Neural cell (in vitro differentiated cells): Measurements from ENCODE around the gene GIMAP4. TPM values are rescaled to one million over a fixed set of nuclear protein-coding genes. Genes with fewer than 3 reads are reported as not detected.

Experiments used
- H2AFZ ChIP-seq: fragments of 200-600, 300-800 bp; sonication (generic), shearing (Covaris generic); 2 replicates; pipeline ENCODE4 v1.6.0; 2014; ENCODE audit warnings: low read depth, mild to moderate bottlenecking, antibody characterized with exemption, low read length, moderate library complexity
- H3F3A ChIP-seq: fragments of 200-600 bp; shearing (Covaris generic); 2 replicates; pipeline ENCODE4 v1.6.1; 2016; ENCODE audit warnings: mild to moderate bottlenecking, moderate library complexity, mixed read lengths, antibody characterized with exemption, low read length; ENCODE audit not compliant: insufficient read depth, poor library complexity, severe bottlenecking
- H3K27ac ChIP-seq: fragments of 200-600, 300-800 bp; sonication (generic), shearing (Covaris generic); 2 replicates; pipeline ENCODE4 v1.5.1; 2014; ENCODE audit warnings: mild to moderate bottlenecking, low read length, moderate library complexity
- H3K27me3 ChIP-seq: fragments of 300-800, 200-600 bp; sonication (generic), shearing (Covaris generic); 2 replicates; pipeline ENCODE4 v1.6.0; 2014; ENCODE audit warnings: mild to moderate bottlenecking, low read depth, low read length, moderate library complexity; ENCODE audit not compliant: insufficient read depth
- H3K36me3 ChIP-seq: fragments of 300-800, 200-600 bp; sonication (generic), shearing (Covaris generic); 2 replicates; pipeline ENCODE4 v1.5.1; 2014; ENCODE audit warnings: mild to moderate bottlenecking, antibody characterized with exemption, low read length, moderate library complexity; ENCODE audit not compliant: insufficient read depth
- H3K4me2 ChIP-seq: fragments of 300-800, 200-600 bp; sonication (generic), shearing (Covaris generic); 2 replicates; pipeline ENCODE4 v1.6.0; 2014; ENCODE audit warnings: mild to moderate bottlenecking, low read length
- H3K4me3 ChIP-seq: fragments of 300-800, 200-600 bp; sonication (generic), shearing (Covaris generic); 2 replicates; pipeline ENCODE4 v1.5.1; 2014; ENCODE audit warnings: mild to moderate bottlenecking, low read length, moderate library complexity
- H3K79me2 ChIP-seq: fragments of 200-600 bp; shearing (Covaris generic); replicated peaks from 2 replicates; pipeline ENCODE4 v1.6.0; 2014; ENCODE audit warnings: mild to moderate bottlenecking, low read length, moderate library complexity; ENCODE audit not compliant: insufficient read depth
- H3K9ac ChIP-seq: fragments of 300-800, 200-600 bp; sonication (generic), shearing (Covaris generic); 2 replicates; pipeline ENCODE4 v1.6.1; 2016; ENCODE audit warnings: mild to moderate bottlenecking, low read length, mixed read lengths
- H3K9me2 ChIP-seq: fragments of 200-600 bp; shearing (Covaris generic); 2 replicates; pipeline ENCODE4 v1.6.1; 2016; ENCODE audit warnings: mild to moderate bottlenecking, low read length, mixed read lengths; ENCODE audit not compliant: insufficient read depth
- H3K9me3 ChIP-seq: fragments of 200-600, 300-800 bp; sonication (generic), shearing (Covaris generic); 2 replicates; pipeline ENCODE4 v1.6.1; 2016; ENCODE audit warnings: mild to moderate bottlenecking, mixed run types, low read length, moderate library complexity, mixed read lengths
- H4K20me1 ChIP-seq: fragments of 200-600 bp; shearing (Covaris generic); 2 replicates; pipeline ENCODE4 v1.6.1; 2016; ENCODE audit warnings: mild to moderate bottlenecking, mixed run types; ENCODE audit not compliant: insufficient read depth
- CTCF ChIP-seq: fragments of 450-650 bp; IDR thresholded peaks from 2 replicates; pipeline ENCODE4 v1.5.1; 2014; ENCODE audit warnings: antibody characterized with exemption, mild to moderate bottlenecking, moderate library complexity; ENCODE audit not compliant: poor library complexity, severe bottlenecking
- EP300 ChIP-seq: fragments of 450-650 bp; conservative IDR thresholded peaks from 2 replicates; pipeline ENCODE4 v1.6.1; 2014; ENCODE audit warnings: antibody characterized with exemption, mild to moderate bottlenecking, moderate library complexity; ENCODE audit not compliant: poor library complexity, severe bottlenecking
- EZH2 ChIP-seq: fragments of 200-600, 300-800 bp; shearing (Covaris generic), sonication (generic); IDR thresholded peaks from 2 replicates; pipeline ENCODE4 v1.6.1; 2014; ENCODE audit warnings: antibody characterized with exemption, low read length, borderline replicate concordance, mild to moderate bottlenecking; ENCODE audit not compliant: insufficient read depth, poor library complexity, severe bottlenecking
- MXI1 ChIP-seq: fragments of 450-650 bp; conservative IDR thresholded peaks from 2 replicates; pipeline ENCODE4 v1.6.1; 2014; ENCODE audit warnings: antibody characterized with exemption, mild to moderate bottlenecking; ENCODE audit not compliant: poor library complexity, severe bottlenecking
- POLR2AphosphoS5 ChIP-seq: IDR thresholded peaks from 2 replicates; pipeline ENCODE4 v1.6.1; 2012
- RAD21 ChIP-seq: fragments of 450-650 bp; conservative IDR thresholded peaks from 2 replicates; pipeline ENCODE4 v1.6.1; 2014; ENCODE audit warnings: antibody characterized with exemption, mild to moderate bottlenecking, moderate library complexity
- REST ChIP-seq: IDR thresholded peaks from 2 replicates; pipeline ENCODE4 v1.6.1; 2012; ENCODE audit warnings: borderline replicate concordance
- SMC3 ChIP-seq: fragments of 450-650 bp; conservative IDR thresholded peaks from 2 replicates; pipeline ENCODE4 v1.6.1; 2014; ENCODE audit warnings: antibody characterized with exemption, mild to moderate bottlenecking, moderate library complexity; ENCODE audit not compliant: poor library complexity
- TAF1 ChIP-seq: IDR thresholded peaks from 2 replicates; pipeline ENCODE4 v1.6.1; 2012; ENCODE audit warnings: low read depth
- polyA plus RNA-seq: library from polyadenylated mRNA; depleted of rRNA; stranded (reverse); fragments of >200 nt; gene quantifications from 2 replicates; pipeline ENCODE4 v1.2.3, GENCODE V29; 2014

Gene GIMAP4
- polyA plus RNA-seq, 1 donor from 2014 or later: not detected

- Histone ChIP-seq H3K36me3 (no peaks in the 10 kb centered on the region), H3K27me3 (no peaks in the 10 kb centered on the region), H3K79me2 (no peaks in the 10 kb centered on the region), H3K4me2 (no peak overlapping the region), H2AFZ (no peak overlapping the region), H3K27ac (no peak overlapping the region), H3K9ac (no peak overlapping the region), H3K9me2 (no peaks in the 10 kb centered on the region), H4K20me1 (no peaks in the 10 kb centered on the region), H3K4me3 (no peak overlapping the region), H3F3A (no peaks in the 10 kb centered on the region), H3K9me3 (no peaks in the 10 kb centered on the region)
- no peak for TF ChIP-seq RAD21
- TF ChIP-seq EZH2: no peak
- TF ChIP-seq REST: no peak
- TF ChIP-seq SMC3: no peak
- TF ChIP-seq POLR2AphosphoS5: no peak
- no peak for TF ChIP-seq TAF1
- no peak for TF ChIP-seq MXI1
These were observed 2.6 kb upstream of the GIMAP4 start for GRCh38 chr7:150564566-150564965.

GRCh38 chr7:150565239-150565638 is 2.0 kb upstream of the GIMAP4 start:
- no peak overlapping the region for H3K9ac ChIP-seq
- TF ChIP-seq EP300 (no peak), POLR2AphosphoS5 (no peak), TAF1 (no peak), RAD21 (no peak), CTCF (no peak), REST (no peak), EZH2 (no peak), MXI1 (no peak), SMC3 (no peak)
- H3K79me2 ChIP-seq: no peaks in the 10 kb centered on the region
- no peaks in the 10 kb centered on the region for H3K27me3 ChIP-seq
- H3K36me3 ChIP-seq: no peaks in the 10 kb centered on the region
- no peak overlapping the region for H3K27ac ChIP-seq
- H4K20me1 ChIP-seq: no peaks in the 10 kb centered on the region
- no peaks in the 10 kb centered on the region for H3K9me3 ChIP-seq
- H3K9me2 ChIP-seq: no peaks in the 10 kb centered on the region
- H3K4me2 ChIP-seq: no peak overlapping the region
- no peak overlapping the region for H3K4me3 ChIP-seq
- H3F3A ChIP-seq: no peaks in the 10 kb centered on the region
- H2AFZ ChIP-seq: no peak overlapping the region
